Measurements from ENCODE around the gene ZRANB3.

DNA sequence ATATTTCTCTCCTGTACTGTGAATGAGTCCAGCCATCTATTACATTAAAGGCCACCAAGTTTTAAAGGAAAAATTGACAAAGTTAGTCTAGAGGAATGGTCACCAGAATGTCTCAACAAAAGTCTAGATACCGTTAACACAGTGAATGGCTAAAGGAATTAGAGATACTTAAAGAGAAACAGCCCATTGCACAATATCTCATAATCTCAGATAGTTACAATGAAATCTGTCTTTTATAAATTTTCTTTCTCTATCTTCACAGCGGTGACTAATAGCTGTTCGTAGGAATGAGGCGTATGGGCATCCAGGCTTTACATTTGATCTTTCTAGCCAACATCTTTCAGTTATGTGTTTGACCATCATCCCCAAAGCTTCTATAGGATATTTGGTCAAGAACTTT, 30.9 kb upstream of the ZRANB3 start:
- TF ChIP-seq EZH2 (IDR thresholded peaks at IDR 0.05; ENCODE audit: insufficient read depth, poor library complexity, severe bottlenecking) = no peak
- TF ChIP-seq EZH2phosphoT487 (IDR thresholded peaks at IDR 0.05; ENCODE audit: insufficient read depth, low read depth) = no peak

All from GM23248 (cell line).